ENCODE data around the gene HOXC10. TPM values are rescaled to one million over a fixed set of nuclear protein-coding genes. Genes with fewer than 3 reads are reported as not detected.

The HOXC10 gene
- total RNA-seq, 3 donors from 2014 or later (not counting 1 experiment from before 2014, with no cell fraction given) = not detected

DNA sequence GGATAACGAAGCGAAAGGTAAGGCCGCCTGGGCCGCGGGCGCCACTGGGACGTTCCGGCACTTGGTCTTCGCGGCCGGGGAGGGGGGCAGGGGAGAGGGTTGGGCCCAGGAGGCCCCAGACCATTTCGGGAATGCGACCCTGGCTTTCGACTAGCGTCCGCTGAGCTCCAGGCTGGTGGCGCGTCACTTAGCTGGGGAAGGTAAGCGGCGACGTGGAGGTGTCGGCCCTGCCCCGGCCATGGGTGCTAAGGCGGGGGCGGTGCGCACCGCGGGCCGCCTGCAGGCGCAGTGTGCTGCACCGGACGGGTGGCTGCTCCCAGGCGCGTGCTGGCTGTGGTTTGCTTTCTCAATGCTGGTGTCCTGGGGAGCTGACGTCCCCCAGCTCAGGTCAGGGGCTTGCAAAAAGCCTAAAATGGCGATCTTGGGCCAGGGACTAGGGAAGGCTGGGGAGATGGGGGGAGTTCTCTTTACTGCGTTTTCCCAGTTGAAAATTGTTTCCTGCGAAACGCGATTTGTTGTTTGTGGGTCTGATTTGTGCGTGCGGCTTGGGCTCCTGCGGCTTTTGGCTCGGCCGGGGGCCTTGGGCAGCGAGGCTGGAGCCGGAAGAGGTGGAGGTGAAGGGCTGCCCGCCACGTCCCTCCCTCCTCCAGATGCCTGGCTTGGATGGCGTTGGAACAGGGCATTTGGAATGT is 1.2 kb downstream of the HOXC10 start:
- intact Hi-C loops (cut with micrococcal nuclease) = loop anchor here (10.0 kb wide), 1 partner anchor 191 kb away; no protein-coding TSS in a partner anchor

GRCh38 chr12:53986686-53987483 is 1.9 kb downstream of the HOXC10 start:
- no peak for TF ChIP-seq CTCF (IDR thresholded peaks at IDR 0.05)
- peaks cover 30 to 49% of the 10 kb centered on the region in 2 donors for H3K4me1 Mint-ChIP-seq
- H3K27ac ChIP-seq (ENCODE audit: low read length) = no peak overlapping the region
- 36% methylated on average over 17 of the region's 21 CpGs for WGBS (ENCODE audit: insufficient coverage)
- peaks cover 30% of the 10 kb centered on the region for H3K4me1 ChIP-seq (ENCODE audit: control insufficient read depth, insufficient read depth, low read length)
- H3K27me3 Mint-ChIP-seq (ENCODE audit: low read depth in 2 of 2) = peaks cover 85 to 90% of the 10 kb centered on the region in 2 donors
- no peak overlapping the region for H3K4me3 ChIP-seq (ENCODE audit: low read length)
- no peak overlapping the region for H3K27ac Mint-ChIP-seq
- intact Hi-C loops (cut with micrococcal nuclease) = loop anchor here (10.0 kb wide), 1 partner anchor 192 kb away; no protein-coding TSS in a partner anchor
- H3K27me3 ChIP-seq (ENCODE audit: control insufficient read depth, insufficient read depth, low read length) = peaks cover 92% of the 10 kb centered on the region
- H3K9me3 Mint-ChIP-seq = no peaks in the 10 kb centered on the region
- no peaks in the 10 kb centered on the region for H3K36me3 ChIP-seq (ENCODE audit: control insufficient read depth, insufficient read depth, low read length)
- H3K9me3 ChIP-seq (ENCODE audit: control insufficient read depth, insufficient read depth, low read length) = peaks cover 5% of the 10 kb centered on the region
- ATAC-seq (no peak), DNase-seq (no peak)
- peak overlapping the region; percentile 59 for H3K4me3 Mint-ChIP-seq
- peaks cover 5% of the 10 kb centered on the region for H3K36me3 Mint-ChIP-seq

More for the DNA sequence above, 1.2 kb downstream of the HOXC10 start:
- peak; percentile 52 to 71 (median 66) for ATAC-seq
- no peak overlapping the region for H3K27ac ChIP-seq (ENCODE audit: low read length)
- H3K36me3 ChIP-seq (ENCODE audit: control insufficient read depth, insufficient read depth, low read length) = no peaks in the 10 kb centered on the region
- Mint-ChIP-seq H3K36me3 (peaks cover 5% of the 10 kb centered on the region), H3K9me3 (no peaks in the 10 kb centered on the region), H3K27me3 (ENCODE audit: low read depth in 2 of 2) (peaks cover 88 to 90% of the 10 kb centered on the region in 2 donors), H3K4me3 (peak overlapping the region; percentile 67), H3K27ac (peak overlapping the region; percentile 63 to 72), H3K4me1 (peaks cover 30 to 49% of the 10 kb centered on the region in 2 donors)
- peak in 1 of 2 donors; percentile 58 for DNase-seq
- peaks cover 30% of the 10 kb centered on the region for H3K4me1 ChIP-seq (ENCODE audit: control insufficient read depth, insufficient read depth, low read length)
- H3K27me3 ChIP-seq (ENCODE audit: control insufficient read depth, insufficient read depth, low read length) = peaks cover 90% of the 10 kb centered on the region
- WGBS (ENCODE audit: insufficient coverage) = 3% methylated on average over 47 of the region's 50 CpGs
- TF ChIP-seq CTCF (IDR thresholded peaks at IDR 0.05) = no peak
- H3K4me3 ChIP-seq (ENCODE audit: low read length) = no peak overlapping the region
- peaks cover 5% of the 10 kb centered on the region for H3K9me3 ChIP-seq (ENCODE audit: control insufficient read depth, insufficient read depth, low read length)

GRCh38 chr12:53987787-53988230 is 2.9 kb downstream of the HOXC10 start:
- intact Hi-C loops (cut with micrococcal nuclease) = loop anchor here (2.0 to 10.0 kb wide), 2 partner anchors 15 to 193 kb away; no protein-coding TSS in a partner anchor
- Mint-ChIP-seq H3K9me3 (no peaks in the 10 kb centered on the region), H3K27ac (no peak overlapping the region), H3K4me3 (no peak overlapping the region), H3K36me3 (peaks cover 5% of the 10 kb centered on the region), H3K4me1 (peaks cover 30 to 49% of the 10 kb centered on the region in 2 donors), H3K27me3 (ENCODE audit: low read depth in 2 of 2) (peaks cover 87 to 92% of the 10 kb centered on the region in 2 donors)
- Histone ChIP-seq H3K36me3 (ENCODE audit: control insufficient read depth, insufficient read depth, low read length) (no peaks in the 10 kb centered on the region), H3K27me3 (ENCODE audit: control insufficient read depth, insufficient read depth, low read length) (peaks cover 90% of the 10 kb centered on the region), H3K4me1 (ENCODE audit: control insufficient read depth, insufficient read depth, low read length) (peaks cover 30% of the 10 kb centered on the region), H3K4me3 (ENCODE audit: low read length) (no peak overlapping the region), H3K27ac (ENCODE audit: low read length) (no peak overlapping the region), H3K9me3 (ENCODE audit: control insufficient read depth, insufficient read depth, low read length) (peaks cover 5% of the 10 kb centered on the region)
- WGBS (ENCODE audit: insufficient coverage) = 38% methylated on average over 4 of the region's 4 CpGs
- no peak for DNase-seq
- ATAC-seq = no peak
- TF ChIP-seq CTCF (IDR thresholded peaks at IDR 0.05) = no peak

Measured in natural killer cell (primary cell).